Liver (tissue), 3 donors: ENCODE results near the gene ABCA4.

Experiments
- CTCF ChIP-seq: fragments of 150-350 bp; IDR thresholded peaks from 2 replicates; pipeline ENCODE4 v1.5.1; 2017; ENCODE audit warnings: improper control_type of control experiment, low read depth, low read length; ENCODE audit not compliant: missing input control
- MAX ChIP-seq: IDR thresholded peaks from 2 replicates; pipeline ENCODE4 v1.6.1; 2016; ENCODE audit warnings: antibody characterized with exemption
- SP1 ChIP-seq: IDR thresholded peaks from 2 replicates; pipeline ENCODE4 v1.6.1; 2018; ENCODE audit warnings: antibody characterized with exemption, mild to moderate bottlenecking
- donor health status: healthy.
- donor health status: healthy.

GRCh38 chr1:93995837-93996536 is 125.0 kb downstream of the ABCA4 start:
- no peak for TF ChIP-seq MAX
- TF ChIP-seq CTCF = no peak
- no peak for TF ChIP-seq SP1
